Femur (tissue), 1 donor: ENCODE measurements around the gene MOCS1.

Experiments
- DNase-seq: peaks from one replicate; pipeline ENCODE4 v3.0.0-alpha.2; 2017

The MOCS1 gene

DNA sequence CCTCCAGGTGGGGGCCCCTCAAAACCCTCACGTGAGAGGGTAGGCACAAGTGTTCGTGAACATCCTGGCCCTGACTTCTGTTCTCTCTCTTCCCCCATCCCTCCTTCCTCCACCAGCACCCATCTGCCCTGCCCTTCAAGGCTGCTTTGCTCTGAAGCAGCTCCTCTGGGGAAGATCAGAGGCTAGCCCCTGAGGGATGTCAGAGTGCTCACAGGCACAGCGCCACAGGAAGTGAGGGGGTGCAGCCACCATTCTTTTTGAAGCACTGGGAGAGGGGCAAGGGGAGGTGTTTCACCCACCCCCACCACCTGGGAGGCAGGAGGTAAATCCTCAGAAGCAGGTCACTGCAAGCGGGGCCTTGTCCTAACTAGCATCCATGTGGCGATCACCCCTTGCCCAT is 11.4 kb downstream of the MOCS1 start:
- peak; percentile 5 for DNase-seq

- DNase-seq, result no peak
These were observed 14.1 kb downstream of the MOCS1 start for GRCh38 chr6:39920157-39920556.

DNA sequence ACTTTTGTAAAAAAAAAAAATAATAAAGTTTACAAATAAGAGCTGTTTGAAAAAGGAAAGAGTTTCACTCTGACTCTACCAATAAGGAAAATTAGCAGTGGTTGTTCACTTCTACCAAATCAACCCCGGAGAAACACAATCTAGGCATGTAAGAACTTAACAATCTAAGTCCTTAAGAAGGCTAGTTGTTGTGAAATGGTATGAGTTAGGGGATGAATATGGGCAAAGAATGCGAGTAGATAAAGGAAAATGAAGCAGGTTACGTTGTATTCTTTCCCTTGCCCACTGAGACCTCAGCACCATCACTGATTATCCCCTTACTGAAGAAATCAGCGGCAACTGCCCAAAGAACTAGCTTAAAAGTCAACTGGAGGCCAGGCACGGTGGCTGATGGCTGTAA is 15.4 kb downstream of the MOCS1 start:
- no peak for DNase-seq

GRCh38 chr6:39917981-39918380 is 16.3 kb downstream of the MOCS1 start:
- no peak for DNase-seq

- no peak for DNase-seq
These were observed 16.9 kb downstream of the MOCS1 start for GRCh38 chr6:39917329-39917728.

DNA sequence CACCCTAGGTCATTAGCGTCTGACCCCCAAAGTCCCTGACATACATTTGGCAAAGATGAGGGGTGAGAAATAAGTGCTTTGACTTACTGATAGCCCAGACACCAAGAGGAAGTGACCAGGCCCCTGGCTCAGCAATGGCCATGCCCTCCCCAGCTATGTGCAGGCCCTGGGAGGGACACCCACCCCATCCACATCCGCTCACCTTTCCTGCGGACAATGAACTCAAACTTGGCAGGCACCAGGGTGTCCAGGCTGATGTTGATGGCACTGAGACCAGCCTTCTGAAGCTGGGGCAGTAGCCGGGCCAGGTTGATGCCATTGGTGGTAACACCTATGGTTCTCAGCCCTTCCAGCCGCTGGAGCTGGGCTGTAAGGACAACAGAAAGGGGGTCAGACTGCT is 18.4 kb downstream of the MOCS1 start:
- DNase-seq, result no peak

GRCh38 chr6:39914239-39914638 is 20.0 kb downstream of the MOCS1 start:
- DNase-seq, result no peak

DNA sequence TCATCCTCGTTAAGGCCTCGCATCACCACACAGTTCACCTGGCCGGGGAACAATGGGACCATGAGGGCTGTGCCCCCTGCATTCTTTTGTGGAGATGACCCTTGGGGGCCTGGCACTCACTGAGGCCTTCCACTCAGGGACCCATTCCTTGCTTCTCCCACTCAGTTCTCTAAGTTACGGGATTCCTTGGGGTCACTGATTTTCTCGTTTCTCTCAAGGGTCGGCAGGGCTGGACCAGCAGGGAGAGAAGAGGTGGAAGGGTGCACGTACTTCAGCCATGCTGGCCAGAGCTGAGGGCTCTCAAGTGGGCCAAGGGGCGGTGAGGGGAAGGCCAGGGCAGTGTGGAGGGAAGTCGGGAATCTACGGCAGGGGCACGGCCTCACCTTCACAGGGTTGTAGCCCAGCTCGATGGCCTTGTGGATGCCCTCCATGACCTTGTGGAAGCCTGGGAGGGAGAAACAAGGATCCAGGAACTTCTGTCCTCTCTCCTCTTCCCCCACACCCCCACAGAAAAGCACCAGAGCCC is 20.8 kb downstream of the MOCS1 start:
- no peak for DNase-seq

DNA sequence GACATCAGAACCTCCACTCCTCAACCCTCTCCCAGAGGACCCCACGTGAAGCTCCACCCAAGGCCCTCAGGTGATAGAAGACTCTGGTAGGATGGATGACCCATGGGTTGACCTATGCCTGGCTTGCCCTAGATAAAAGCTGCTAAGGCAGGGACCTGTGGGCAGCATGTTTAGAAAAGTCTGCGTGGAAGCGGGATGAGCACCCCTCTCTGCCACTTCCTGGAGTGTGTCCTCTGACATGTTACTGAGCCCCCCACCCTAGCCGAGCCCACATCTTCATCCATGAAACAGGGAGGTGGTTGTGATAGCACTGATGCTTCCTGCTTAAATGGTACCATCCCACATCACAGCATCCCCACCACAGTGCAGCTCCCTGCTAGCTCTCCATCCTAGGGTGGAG is 21.8 kb downstream of the MOCS1 start:
- no peak for DNase-seq

- no peak for DNase-seq
These were observed 22.6 kb downstream of the MOCS1 start for GRCh38 chr6:39911513-39912125.

DNA sequence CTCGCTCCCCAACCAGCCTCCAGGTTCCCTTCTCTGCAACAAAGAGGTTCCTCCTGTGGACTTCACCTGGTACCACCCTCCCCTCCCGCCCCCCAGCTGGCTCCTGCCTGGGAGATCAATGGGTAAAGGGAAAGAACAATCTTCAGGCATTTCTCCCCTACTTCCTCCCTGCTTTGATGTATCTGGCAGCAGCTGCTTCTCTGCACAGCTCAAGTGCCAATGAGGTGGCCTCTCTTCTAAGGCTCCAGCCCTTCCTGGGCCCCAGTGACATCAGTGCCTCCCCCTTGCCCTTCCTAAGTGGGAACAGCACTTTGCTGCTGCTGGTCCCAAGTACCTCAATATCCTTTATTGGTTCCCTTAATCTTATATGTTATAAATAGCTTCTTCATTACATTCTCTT is 23.5 kb downstream of the MOCS1 start:
- DNase-seq, result peak; percentile 5

GRCh38 chr6:39910164-39910563 is 24.1 kb downstream of the MOCS1 start:
- DNase-seq, result no peak

- DNase-seq, result peak; percentile 7
These were observed 24.6 kb downstream of the MOCS1 start for GRCh38 chr6:39909701-39910100.

GRCh38 chr6:39908838-39909583 is 25.3 kb downstream of the MOCS1 start:
- no peak for DNase-seq

- DNase-seq, result peak; percentile 6
These were observed 26.2 kb downstream of the MOCS1 start for GRCh38 chr6:39907871-39908575.

GRCh38 chr6:39906318-39906761 is 27.9 kb downstream of the MOCS1 start:
- DNase-seq, result peak; percentile 23

DNA sequence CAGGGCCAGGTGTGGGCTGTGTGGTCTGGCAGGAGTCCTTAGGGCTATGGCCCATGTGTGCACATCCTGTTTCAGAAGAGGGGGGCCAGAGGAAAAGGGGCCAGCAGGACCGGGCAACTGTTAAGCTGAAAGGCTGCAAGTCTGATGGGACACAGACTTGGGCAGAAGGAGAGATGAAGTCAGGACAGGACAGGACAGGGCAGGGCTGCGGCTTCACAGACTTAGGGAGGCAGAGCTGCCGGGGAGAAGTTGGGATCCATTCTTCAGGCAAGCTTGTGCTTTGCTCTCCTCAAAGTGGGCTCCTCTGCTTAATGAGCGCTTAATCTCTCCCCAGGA is 28.7 kb downstream of the MOCS1 start:
- peak; percentile 11 for DNase-seq

- DNase-seq, result peak; percentile 10
These were observed 29.2 kb downstream of the MOCS1 start for GRCh38 chr6:39904946-39905639.

DNA sequence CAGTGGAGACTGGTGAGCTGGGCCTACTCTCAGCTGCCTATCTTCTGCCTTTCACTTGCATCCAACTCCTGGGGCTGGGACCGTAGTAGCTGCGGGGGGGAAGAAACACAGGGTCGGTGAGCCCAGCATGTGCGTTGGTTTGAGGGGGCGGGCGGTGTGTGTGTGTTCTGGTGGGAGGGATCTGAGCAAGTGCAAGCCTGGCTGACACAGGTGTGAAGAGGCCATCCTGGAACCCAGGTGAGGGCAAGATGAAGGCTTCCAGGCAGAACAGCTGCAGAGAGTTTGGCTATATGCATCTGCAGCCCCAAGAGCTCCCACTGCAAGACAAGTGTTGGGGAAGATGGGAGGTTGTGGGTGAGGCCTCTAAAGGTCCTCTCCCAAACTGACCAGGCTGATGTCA is 30.6 kb downstream of the MOCS1 start:
- peak; percentile 10 for DNase-seq

- no peak for DNase-seq
These were observed 31.3 kb downstream of the MOCS1 start for GRCh38 chr6:39902786-39903465.

DNA sequence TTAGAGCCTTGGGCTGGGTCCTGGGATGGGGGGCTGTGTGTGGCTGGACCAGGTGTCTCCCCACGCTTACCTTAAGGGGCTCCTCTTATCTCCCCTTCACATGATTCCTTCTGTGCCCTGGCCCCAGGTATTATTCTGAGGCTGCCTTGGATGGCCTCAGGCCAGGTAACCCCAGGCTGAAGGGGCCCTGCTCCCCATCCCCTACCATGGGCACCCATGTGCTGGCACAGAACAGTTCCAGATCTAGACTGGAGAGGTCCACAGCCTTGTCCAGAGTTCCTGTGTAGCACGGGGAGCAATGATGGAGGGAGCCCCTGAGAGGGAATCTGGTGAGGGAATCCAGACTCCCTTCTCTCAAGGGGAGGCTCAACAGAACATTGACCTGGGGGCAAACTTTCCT is 32.1 kb downstream of the MOCS1 start:
- DNase-seq, result no peak

GRCh38 chr6:39901670-39902069 is 32.6 kb downstream of the MOCS1 start:
- DNase-seq, result no peak
